SJSA1 (cell line): Measurements from ENCODE around the gene KRTAP10-1. TPM values are rescaled to one million over a fixed set of nuclear protein-coding genes. Genes with fewer than 3 reads are reported as not detected.
"Not testable (repeated sequence)": the region's sequence is repeated elsewhere in the genome, so short reads cannot be mapped to it uniquely, and the experiment has no call there.

Source experiments
- DNase-seq, 2 experiments: peaks; one replicate each; pipeline ENCODE4 v3.0.0-alpha.2; 2015 to 2020; ENCODE audit warnings: low spot score in 2 of 2, low read depth in 1 of 2
- H3K27ac ChIP-seq: fragments of 250-450 bp; sonication (Bioruptor Pico); 2 replicates; pipeline ENCODE4 v1.5.1; 2020; ENCODE audit warnings: mild to moderate bottlenecking, moderate library complexity
- H3K27me3 ChIP-seq: fragments of 250-450 bp; sonication (Bioruptor Pico); replicated peaks from 2 replicates; pipeline ENCODE4 v1.5.1; 2020; ENCODE audit warnings: mild to moderate bottlenecking, moderate library complexity
- H3K36me3 ChIP-seq: fragments of 250-450 bp; sonication (Bioruptor Pico); 2 replicates; pipeline ENCODE4 v1.5.1; 2020; ENCODE audit warnings: mild to moderate bottlenecking
- H3K4me1 ChIP-seq: fragments of 250-450 bp; sonication (Bioruptor Pico); replicated peaks from 2 replicates; pipeline ENCODE4 v1.6.1; 2021; ENCODE audit warnings: mild to moderate bottlenecking
- H3K4me3 ChIP-seq: fragments of 250-450 bp; sonication (Bioruptor Pico); 2 replicates; pipeline ENCODE4 v1.5.1; 2020; ENCODE audit warnings: mild to moderate bottlenecking
- H3K9me3 ChIP-seq: fragments of 250-450 bp; sonication (Bioruptor Pico); replicated peaks from 2 replicates; pipeline ENCODE4 v1.5.1; 2020; ENCODE audit warnings: mild to moderate bottlenecking
- total RNA-seq: library from RNA; depleted of rRNA; stranded (reverse); fragments of >200 nt; shearing (Covaris generic); gene quantifications from 2 replicates; pipeline ENCODE4 v1.2.3, GENCODE V29; 2014

The KRTAP10-1 gene
- total RNA-seq, 1 experiment from 2014 or later, result not detected

DNA sequence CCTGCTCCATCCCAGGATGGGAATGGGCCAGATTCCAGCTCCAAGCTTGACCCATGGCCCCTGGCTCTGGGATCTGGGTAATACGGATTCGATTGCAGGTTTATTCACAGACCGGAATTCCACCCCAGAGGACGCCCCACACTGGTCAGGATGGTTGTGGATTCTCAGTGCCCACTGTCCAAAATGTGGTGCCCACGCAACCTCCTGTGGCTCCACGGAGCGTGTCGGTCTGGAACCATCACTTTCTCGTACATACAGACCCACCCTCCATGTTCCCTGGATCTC lies 31.6 kb downstream of the KRTAP10-1 start:
- H3K27ac ChIP-seq, result no peak overlapping the region
- H3K4me1 ChIP-seq, result no peaks in the 10 kb centered on the region
- H3K4me3 ChIP-seq, result no peak overlapping the region
- no peaks in the 10 kb centered on the region for H3K9me3 ChIP-seq
- H3K36me3 ChIP-seq, result no peaks in the 10 kb centered on the region
- no peaks in the 10 kb centered on the region; the same call in 1 of the 2 replicates for H3K27me3 ChIP-seq
- DNase-seq, result no peak

DNA sequence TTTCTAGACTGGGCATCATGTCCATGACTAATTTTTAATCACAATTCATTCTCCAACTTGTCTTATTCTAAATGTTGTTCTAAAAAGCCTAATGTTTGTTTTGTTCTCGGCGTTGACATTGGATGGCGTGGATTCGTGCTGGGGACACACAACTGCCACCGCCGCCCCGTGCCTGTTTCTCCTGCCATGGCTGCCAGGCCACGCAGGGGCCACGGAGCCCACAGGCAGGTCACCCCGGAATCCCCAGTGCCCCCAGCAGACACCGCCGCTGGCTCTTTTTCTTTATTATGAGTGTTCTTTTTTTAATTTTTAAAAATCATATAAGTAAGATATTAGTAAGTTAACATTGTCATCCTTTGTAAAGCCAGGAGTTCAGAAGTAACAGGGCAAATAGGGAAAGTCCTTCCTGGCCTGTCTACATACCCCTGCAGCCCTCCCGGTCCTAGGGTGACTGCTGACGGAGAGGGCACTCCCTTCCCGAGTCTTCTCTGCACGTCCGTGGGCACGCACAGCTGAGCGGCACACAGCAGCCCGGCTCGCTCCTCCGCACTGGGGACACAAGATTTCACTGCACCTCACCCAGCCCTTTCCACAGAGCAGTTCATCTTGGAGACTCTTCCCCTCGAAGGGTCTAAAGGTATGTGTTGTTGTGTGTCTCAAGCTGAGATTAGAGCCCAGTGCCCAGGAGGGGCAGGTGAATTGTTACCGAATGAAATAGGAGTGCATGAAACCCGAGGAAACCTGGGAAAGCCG lies 32.1 kb downstream of the KRTAP10-1 start:
- no peaks in the 10 kb centered on the region for H3K36me3 ChIP-seq
- H3K27me3 ChIP-seq, result no peaks in the 10 kb centered on the region; the same call in 1 of the 2 replicates
- no peaks in the 10 kb centered on the region for H3K9me3 ChIP-seq
- H3K27ac ChIP-seq, result no peak overlapping the region
- no peaks in the 10 kb centered on the region for H3K4me1 ChIP-seq
- DNase-seq, result no peak
- no peak overlapping the region for H3K4me3 ChIP-seq

DNA sequence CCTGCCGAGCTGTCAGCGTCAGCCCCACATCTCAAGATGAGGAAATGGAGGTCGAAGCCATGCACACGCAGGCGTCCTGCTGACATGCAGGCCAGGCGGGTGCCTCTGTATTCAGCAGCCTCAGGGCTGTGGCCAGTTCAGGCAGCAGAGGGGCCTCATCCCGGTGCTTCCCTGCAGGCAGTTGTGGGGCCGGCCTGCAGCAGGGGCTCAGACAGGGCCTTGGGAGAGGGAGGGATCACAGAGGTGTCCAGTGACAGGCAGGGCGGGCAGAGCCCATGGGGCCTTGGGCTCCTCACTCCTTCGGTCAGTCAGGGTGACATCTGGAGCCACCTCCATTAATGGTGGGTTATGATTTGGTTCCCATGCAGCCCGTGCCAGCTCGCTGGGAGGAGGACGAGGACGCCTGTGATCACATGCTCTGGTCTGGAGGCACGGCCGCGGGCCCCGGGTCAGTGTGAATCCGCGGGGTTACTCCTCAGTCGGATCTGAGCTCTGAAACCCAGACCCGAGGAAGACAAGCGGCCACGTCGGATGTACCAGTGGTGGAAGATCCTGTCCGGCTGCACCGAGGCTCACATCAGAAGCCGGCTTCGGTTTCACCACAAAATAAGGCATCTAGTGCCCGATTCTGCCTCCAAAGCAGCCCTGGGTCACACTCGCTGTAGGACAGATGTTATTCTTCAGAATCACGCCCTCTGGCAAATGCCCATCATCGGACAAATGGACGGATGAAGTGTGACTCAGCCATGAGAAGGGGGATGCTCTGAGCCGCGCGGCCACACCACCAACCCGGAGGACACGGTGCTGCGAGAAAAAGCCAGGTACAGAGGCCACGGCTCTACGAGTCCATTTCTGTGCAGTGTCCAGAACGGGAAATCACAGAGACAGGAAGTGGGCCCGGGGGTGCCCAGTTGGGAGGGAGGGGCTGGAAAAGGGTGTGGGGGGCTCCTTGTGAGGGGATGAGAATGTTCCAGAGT lies 33.4 kb downstream of the KRTAP10-1 start:
- Histone ChIP-seq H3K27me3 (no peaks in the 10 kb centered on the region; the same call in 1 of the 2 replicates), H3K36me3 (no peaks in the 10 kb centered on the region), H3K4me1 (no peaks in the 10 kb centered on the region)

DNA sequence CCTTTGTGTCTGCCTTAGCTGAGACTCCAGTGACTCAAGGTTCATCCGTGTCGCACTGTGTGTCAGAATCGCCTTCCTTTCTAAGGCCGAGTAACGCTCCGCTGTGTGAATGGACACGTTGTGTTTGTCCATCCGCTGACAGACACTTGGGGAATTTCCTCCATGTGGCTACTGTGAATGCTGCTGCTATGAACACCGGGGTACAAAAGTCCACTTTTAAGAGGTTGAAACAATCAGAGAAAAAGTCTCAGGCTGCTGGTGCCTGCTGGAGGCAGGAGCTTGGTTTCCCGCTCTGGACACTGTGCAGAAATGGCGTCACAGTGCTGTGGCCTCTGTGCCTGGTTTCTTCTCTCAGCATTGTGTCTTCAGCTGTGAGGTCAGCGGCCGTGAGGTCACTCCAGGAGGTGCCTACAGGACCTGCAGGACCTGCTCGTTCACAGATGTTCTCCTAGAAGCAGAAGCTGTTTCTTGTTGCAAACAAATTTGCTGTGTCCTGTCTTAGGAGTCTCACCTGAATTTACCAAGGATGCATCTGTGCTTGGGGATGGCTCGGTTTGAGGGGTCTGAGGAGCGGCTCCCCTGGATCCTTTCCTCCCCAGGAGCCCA lies 34.2 kb downstream of the KRTAP10-1 start:
- Histone ChIP-seq H3K4me1 (no peaks in the 10 kb centered on the region), H3K4me3 (no peak overlapping the region), H3K36me3 (no peaks in the 10 kb centered on the region), H3K27me3 (no peaks in the 10 kb centered on the region; the same call in 1 of the 2 replicates), H3K27ac (no peak overlapping the region), H3K9me3 (no peaks in the 10 kb centered on the region)
- DNase-seq, result no peak

More for the DNA sequence above, 33.4 kb downstream of the KRTAP10-1 start:
- Histone ChIP-seq H3K27ac (no peak overlapping the region), H3K4me3 (no peak overlapping the region), H3K9me3 (no peaks in the 10 kb centered on the region)
- no peak for DNase-seq

DNA sequence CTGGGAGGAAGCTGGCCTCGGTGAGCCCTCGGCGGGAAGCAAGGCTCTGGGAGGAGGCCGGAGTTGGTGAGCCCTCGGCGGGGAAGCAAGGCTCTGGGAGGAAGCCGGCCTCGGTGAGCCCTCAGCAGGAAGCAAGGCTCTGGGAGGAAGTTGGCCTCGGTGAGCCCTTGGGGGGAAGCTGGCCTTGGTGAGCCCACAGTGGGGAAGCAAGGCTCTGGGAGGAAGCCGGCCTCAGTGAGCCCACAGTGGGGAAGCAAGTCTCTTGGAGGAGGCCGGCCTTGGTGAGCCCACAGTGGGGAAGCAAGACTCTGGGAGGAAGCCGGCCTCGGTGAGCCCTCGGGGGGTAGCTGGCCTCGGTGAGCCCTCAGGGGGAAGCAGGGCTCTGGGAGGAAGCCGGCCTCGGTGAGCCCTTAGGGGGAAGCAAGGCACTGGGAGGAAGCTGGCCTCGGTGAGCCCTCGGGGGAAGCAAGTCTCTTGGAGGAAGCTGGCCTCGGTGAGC lies 36.0 kb downstream of the KRTAP10-1 start:
- Histone ChIP-seq H3K4me3 (no peak overlapping the region), H3K4me1 (no peaks in the 10 kb centered on the region), H3K9me3 (no peaks in the 10 kb centered on the region), H3K27me3 (no peaks in the 10 kb centered on the region; the same call in 1 of the 2 replicates), H3K27ac (no peak overlapping the region), H3K36me3 (no peaks in the 10 kb centered on the region)
- no peak for DNase-seq

DNA sequence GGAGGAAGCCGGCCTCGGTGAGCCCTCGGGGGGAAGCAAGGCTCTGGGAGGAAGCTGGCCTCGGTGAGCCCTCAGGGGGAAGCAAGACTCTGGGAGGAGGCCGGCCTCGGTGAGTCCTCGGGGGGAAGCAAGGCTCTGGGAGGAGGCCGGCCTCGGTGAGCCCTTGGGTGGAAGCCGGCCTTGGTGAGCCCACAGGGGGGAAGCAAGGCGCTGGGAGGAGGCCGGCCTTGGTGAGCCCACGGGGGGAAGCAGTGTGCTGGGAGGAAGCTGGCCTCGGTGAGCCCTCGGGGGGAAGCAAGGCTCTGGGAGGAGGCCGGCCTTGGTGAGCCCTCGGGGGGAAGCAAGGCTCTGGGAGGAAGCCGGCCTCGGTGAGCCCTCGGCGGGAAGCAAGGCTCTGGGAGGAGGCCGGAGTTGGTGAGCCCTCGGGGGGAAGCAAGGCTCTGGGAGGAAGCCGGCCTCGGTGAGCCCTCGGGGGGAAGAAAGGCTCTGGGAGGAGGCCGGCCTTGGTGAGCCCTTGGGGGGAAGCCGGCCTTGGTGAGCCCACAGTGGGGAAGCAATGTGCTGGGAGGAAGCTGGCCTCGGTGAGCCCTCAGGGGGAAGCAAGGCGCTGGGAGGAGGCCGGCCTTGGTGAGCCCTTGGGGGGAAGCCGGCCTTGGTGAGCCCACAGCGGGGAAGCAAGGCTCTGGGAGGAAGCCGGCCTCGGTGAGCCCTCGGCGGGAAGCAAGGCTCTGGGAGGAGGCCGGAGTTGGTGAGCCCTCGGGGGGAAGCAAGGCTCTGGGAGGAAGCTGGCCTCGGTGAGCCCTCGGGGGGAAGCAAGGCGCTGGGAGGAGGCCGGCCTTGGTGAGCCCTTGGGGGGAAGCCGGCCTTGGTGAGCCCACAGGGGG lies 36.7 kb downstream of the KRTAP10-1 start:
- H3K9me3 ChIP-seq, H3K27ac ChIP-seq, H3K4me1 ChIP-seq, H3K27me3 ChIP-seq, H3K36me3 ChIP-seq, DNase-seq, H3K4me3 ChIP-seq: not testable (repeated sequence)

DNA sequence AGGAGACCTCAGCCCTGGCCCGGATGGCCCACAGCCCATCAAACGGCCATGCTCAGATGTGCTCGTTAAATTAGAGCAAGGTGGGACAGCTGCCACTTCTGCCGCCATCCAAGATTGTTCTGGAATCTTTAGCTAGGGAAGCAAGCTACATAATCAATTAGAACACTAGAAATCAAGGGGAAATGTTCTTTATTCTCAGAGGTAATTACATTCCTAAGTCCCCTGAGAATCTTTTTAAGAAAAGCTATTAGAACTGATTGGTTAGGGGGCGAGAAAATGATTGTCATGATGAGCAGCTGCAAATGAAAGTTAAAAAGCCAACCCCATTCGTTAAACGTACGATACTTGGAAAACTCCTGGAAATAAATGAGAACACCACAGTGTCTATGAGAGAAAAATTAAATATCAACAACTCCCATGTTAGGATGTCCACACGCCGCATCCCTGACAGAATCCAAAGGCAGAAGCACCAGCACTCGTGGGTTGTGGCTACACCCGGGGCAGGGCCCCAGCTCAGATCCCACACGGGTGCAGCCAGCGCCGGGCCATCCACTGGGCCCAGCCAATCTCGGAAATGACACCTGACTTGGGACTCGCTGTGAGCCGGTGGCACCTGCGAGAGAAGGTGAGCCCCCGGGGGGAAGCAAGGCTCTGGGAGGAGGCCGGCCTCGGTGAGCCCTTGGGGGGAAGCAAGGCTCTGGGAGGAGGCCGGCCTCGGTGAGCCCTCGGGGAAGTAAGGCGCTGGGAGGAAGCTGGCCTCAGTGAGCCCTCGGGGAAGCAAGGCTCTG lies 37.6 kb downstream of the KRTAP10-1 start:
- H3K4me3 ChIP-seq, result no peak overlapping the region
- no peak for DNase-seq
- H3K36me3 ChIP-seq, result no peaks in the 10 kb centered on the region
- no peaks in the 10 kb centered on the region for H3K9me3 ChIP-seq
- no peaks in the 10 kb centered on the region for H3K4me1 ChIP-seq
- H3K27me3 ChIP-seq, result no peaks in the 10 kb centered on the region; the same call in 1 of the 2 replicates
- no peak overlapping the region for H3K27ac ChIP-seq

DNA sequence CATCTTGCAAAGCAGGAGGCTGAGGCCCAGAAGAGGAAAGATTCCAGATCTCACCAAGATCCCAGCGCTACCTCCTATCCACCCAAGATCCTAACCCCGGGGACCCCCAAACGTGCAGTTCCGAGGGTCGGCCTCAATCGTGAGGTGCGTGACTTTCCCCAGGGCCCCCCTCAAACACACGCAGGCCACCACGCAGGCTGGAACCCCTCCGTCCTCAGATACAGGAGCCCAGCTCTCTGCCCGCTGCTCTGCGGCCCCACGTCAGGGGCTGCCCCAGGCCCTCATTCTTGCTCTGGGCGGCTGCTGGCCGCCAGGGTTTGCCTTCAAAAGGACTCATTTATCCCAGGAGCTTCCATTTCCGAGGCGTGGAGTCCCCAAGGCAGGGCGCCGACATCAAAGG lies 39.9 kb downstream of the KRTAP10-1 start:
- H3K27me3 ChIP-seq, result no peaks in the 10 kb centered on the region
- H3K4me3 ChIP-seq, result no peak overlapping the region
- H3K9me3 ChIP-seq, result 0 out of 2 replicates have a peak, but pooled peaks cover 3% of the 10 kb centered on the region
- DNase-seq, result no peak
- no peak overlapping the region for H3K27ac ChIP-seq
- no peaks in the 10 kb centered on the region for H3K4me1 ChIP-seq
- H3K36me3 ChIP-seq, result no peaks in the 10 kb centered on the region

DNA sequence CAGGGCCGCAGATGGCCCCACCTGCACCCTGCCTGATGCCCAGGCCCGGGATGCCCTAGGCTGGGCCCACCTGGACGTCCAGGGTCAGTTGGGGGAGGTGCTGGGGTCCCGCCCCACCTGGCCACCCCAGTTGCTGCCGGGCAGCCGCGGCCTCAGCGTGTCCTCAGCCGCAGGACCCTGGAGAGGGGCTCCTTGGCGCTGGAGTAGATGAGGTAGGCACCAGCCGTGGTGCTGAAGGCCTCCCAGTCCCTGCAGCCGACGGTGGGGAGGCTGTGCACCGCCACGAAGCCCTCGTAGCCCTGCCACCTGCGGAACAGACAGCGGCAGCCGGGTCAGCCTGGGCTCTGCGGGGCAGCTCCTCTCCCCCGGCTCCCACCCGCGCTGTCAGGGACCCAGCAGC lies 40.4 kb downstream of the KRTAP10-1 start:
- no peaks in the 10 kb centered on the region for H3K27me3 ChIP-seq
- H3K4me3 ChIP-seq, result no peak overlapping the region
- no peak overlapping the region for H3K27ac ChIP-seq
- no peak for DNase-seq
- 0 out of 2 replicates have a peak, but pooled peaks cover 3% of the 10 kb centered on the region for H3K9me3 ChIP-seq
- H3K36me3 ChIP-seq, result no peaks in the 10 kb centered on the region
- H3K4me1 ChIP-seq, result no peaks in the 10 kb centered on the region

DNA sequence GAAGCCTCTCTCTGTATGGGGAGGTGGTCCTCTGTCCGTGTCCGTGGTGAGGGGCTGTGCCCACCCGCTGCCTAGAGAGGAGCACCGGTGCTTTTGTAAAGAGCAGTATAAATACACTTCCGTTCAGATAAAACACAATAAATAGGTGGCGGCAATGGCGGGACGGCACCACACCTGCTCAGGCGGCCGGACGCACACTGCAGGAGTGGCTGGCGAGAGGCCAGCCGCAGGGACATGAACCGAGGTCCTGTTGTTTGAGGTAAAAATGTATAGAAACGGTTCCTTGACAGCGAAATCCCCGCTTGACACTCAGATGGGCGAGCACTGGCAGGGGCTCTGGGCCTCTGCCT lies 40.8 kb downstream of the KRTAP10-1 start:
- no peak for DNase-seq
- no peaks in the 10 kb centered on the region for H3K27me3 ChIP-seq
- H3K27ac ChIP-seq, result no peak overlapping the region
- H3K9me3 ChIP-seq, result peaks cover 3% of the 10 kb centered on the region; the same call in 1 of the 2 replicates
- no peak overlapping the region for H3K4me3 ChIP-seq
- H3K36me3 ChIP-seq, result no peaks in the 10 kb centered on the region
- H3K4me1 ChIP-seq, result no peaks in the 10 kb centered on the region

DNA sequence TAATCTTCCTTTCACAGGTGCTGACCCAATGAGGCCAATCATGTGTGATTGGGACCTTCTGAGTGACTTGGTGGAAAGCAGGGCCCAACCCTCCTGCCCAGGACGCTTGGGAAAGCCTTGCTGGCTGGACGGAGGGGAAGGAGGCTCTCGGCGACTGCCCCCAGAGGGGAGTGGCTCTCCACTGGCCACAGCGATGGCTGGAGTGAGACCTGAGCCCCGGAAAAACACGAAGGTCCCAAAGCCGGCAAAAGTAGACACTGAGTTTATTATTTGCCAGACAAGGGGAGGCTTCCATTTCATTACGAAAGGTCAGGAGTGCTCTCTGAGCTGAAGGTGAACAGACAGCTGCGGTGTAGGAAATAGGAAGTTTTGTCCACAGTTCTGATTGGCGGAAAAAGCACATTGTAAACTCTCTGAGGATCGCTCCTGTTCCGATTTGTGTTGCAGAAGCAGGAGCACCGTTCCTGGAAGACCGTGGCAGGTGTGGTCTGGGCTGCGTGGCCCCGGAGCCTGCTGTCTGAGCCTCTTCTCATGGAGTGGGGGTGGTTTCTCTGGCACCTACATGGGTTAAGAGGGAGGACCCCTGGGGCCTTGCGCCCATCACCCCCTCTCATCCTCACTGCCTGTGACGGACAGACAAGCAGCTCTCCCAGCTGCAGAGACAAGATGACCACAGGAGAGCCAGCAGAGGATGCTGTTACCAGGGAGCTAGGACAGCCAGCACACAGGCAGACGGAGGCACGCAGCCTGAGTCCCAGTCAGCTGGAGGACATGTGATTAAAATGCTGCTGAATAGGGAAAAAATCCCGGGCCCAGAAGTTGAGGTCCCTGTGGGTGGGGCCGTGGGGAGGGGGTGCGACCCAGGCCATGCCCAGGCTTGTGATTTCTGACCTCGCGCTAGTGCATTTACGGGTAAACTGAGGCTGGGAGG lies 41.5 kb downstream of the KRTAP10-1 start:
- Histone ChIP-seq H3K27ac (no peak overlapping the region), H3K36me3 (no peaks in the 10 kb centered on the region), H3K4me1 (no peaks in the 10 kb centered on the region), H3K9me3 (peaks cover 3% of the 10 kb centered on the region; the same call in 1 of the 2 replicates), H3K27me3 (no peaks in the 10 kb centered on the region), H3K4me3 (no peak overlapping the region)
- no peak for DNase-seq
